CD4-positive, alpha-beta T cell (primary cell): Measurements from ENCODE around the gene TOR1B. TPM values are rescaled to one million over a fixed set of nuclear protein-coding genes. Genes with fewer than 3 reads are reported as not detected.

Experiments
- ATAC-seq: fragments of 200-7000 bp; cut with Tn5 transposase; one replicate; pipeline ENCODE4 v1.10.0; 2022; ENCODE audit warnings: mild to moderate bottlenecking; ENCODE audit not compliant: poor library complexity
- CTCF ChIA-PET: fragments of 350-600 bp; sonication (Branson Sonifier 250); formaldehyde crosslinking; loops from one replicate; lab custom pipeline; 2021; ENCODE audit warnings: antibody characterized with exemption, inconsistent platforms; lab: Charles Lee
- POLR2A ChIA-PET: fragments of 350-600 bp; sonication (Branson Sonifier 250); formaldehyde crosslinking; loops from one replicate; lab custom pipeline; 2021; ENCODE audit warnings: antibody characterized with exemption, inconsistent platforms; lab: Charles Lee
- DNase-seq, 14 experiments: peaks; one replicate each; pipeline ENCODE4 v3.0.0-alpha.2; 2013 to 2020; ENCODE audit warnings: mixed read lengths in 2 of 14
- H3K27ac ChIP-seq, 2 donors: one replicate each; pipeline versions ENCODE4 v1.5.1 to v1.7.0; 2013; ENCODE audit warnings: low read length in 2 of 2, low read depth in 1 of 2, mild to moderate bottlenecking in 1 of 2
- H3K27me3 ChIP-seq, 2 experiments: 1 replicate in 1 of 2; 2 replicates in 1 of 2; pipeline versions ENCODE4 v1.6.1 to v1.7.0; 2013; ENCODE audit warnings: low read length in 2 of 2, control low read depth in 1 of 2, mild to moderate bottlenecking in 1 of 2, moderate library complexity in 1 of 2; ENCODE audit not compliant: insufficient read depth in 2 of 2, control insufficient read depth in 1 of 2
- H3K36me3 ChIP-seq: one replicate; pipeline ENCODE4 v1.6.1; 2013; ENCODE audit warnings: low read length, control low read depth; ENCODE audit not compliant: insufficient read depth
- H3K4me1 ChIP-seq: one replicate; pipeline ENCODE4 v1.6.1; 2013; ENCODE audit warnings: low read length, control low read depth; ENCODE audit not compliant: insufficient read depth
- H3K4me3 ChIP-seq: one replicate; pipeline ENCODE4 v1.5.1; 2013; ENCODE audit warnings: mild to moderate bottlenecking, low read length, moderate library complexity
- H3K9me3 ChIP-seq, 2 experiments: 1 replicate in 1 of 2; 2 replicates in 1 of 2; pipeline versions ENCODE4 v1.6.1 to v1.7.0; 2013; ENCODE audit warnings: low read length in 2 of 2, mild to moderate bottlenecking in 2 of 2, control low read depth in 1 of 2, moderate library complexity in 1 of 2; ENCODE audit not compliant: control insufficient read depth in 1 of 2, insufficient read depth in 1 of 2
- H3K27ac Mint-ChIP-seq: one replicate; pipeline ENCODE4 v1.8.0; 2020; ENCODE audit warnings: mixed read lengths
- H3K27me3 Mint-ChIP-seq: one replicate; pipeline ENCODE4 v1.8.0; 2021; ENCODE audit warnings: mixed read lengths
- H3K36me3 Mint-ChIP-seq: one replicate; pipeline ENCODE4 v1.8.0; 2021; ENCODE audit warnings: low read depth, mixed read lengths
- H3K4me1 Mint-ChIP-seq: one replicate; pipeline ENCODE4 v1.8.0; 2021; ENCODE audit warnings: low read depth, mixed read lengths
- H3K4me3 Mint-ChIP-seq: one replicate; pipeline ENCODE4 v1.8.0; 2020; ENCODE audit warnings: mild to moderate bottlenecking, mixed read lengths
- H3K9me3 Mint-ChIP-seq: one replicate; pipeline ENCODE4 v1.8.0; 2020; ENCODE audit warnings: mixed read lengths
- intact Hi-C, 2 experiments: fragments of 100-400 bp; cut with DNase I in 1 of 2; cut with micrococcal nuclease in 1 of 2; formaldehyde crosslinking; loops; one replicate each; pipeline versions ENCODE4 v1.15.1 to v1.9.0; 2023 to 2025; cut with DNase I, micrococcal nuclease
- total RNA-seq, 174 experiments: library from RNA in 2 of 174; stranded (reverse) in 2 of 174; gene quantifications; one replicate each; pipeline ENCODE4 v1.2.3 and lab custom pipeline; 2021 to 2026
- TF ChIP-seq, protein P1 (sequence below): fragments of 200-600 bp; IDR thresholded peaks from one replicate; pipeline ENCODE4 v1.8.0; 2022; ENCODE audit warnings: antibody characterized with exemption, mild to moderate bottlenecking

Gene TOR1B
- total RNA-seq, 2 experiments from 2014 or later = 13.4 to 15.1 TPM

DNA sequence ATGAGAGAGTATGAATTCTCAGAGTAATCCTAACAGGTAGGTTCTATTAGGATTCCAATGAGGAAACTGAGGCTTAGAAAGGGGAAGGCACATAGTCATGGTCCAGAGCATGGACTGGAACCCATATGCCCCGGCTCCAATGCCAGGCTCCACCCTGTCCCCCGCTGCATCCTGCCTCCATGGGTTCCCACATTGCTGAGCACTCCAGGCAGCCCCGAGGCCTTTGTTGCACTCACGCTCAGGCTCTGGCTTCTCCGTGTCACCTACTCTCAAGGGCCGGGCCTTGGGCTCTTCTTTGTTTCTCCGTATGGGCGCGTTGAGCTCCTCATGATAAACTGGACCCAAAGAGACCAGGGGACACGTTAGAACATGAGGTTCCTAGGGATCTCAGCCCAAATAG, 26.0 kb downstream of the TOR1B start:
- peaks cover 71% of the 10 kb centered on the region for H3K36me3 ChIP-seq
- POLR2A ChIA-PET = no interaction called here
- no peak overlapping the region for H3K4me3 ChIP-seq
- H3K36me3 Mint-ChIP-seq = peaks cover 77% of the 10 kb centered on the region
- H3K4me1 ChIP-seq = peaks cover 13% of the 10 kb centered on the region
- H3K27me3 ChIP-seq = no peaks in the 10 kb centered on the region
- H3K9me3 ChIP-seq = no peaks in the 10 kb centered on the region
- H3K27ac ChIP-seq = no peak overlapping the region
- ATAC-seq (no peak), DNase-seq (no peak)
- intact Hi-C loops = no loop called here
- no peak overlapping the region for H3K4me3 Mint-ChIP-seq
- no peaks in the 10 kb centered on the region for H3K27me3 Mint-ChIP-seq
- CTCF ChIA-PET = no interaction called here
- H3K9me3 Mint-ChIP-seq = no peaks in the 10 kb centered on the region
- peaks cover 9% of the 10 kb centered on the region for H3K4me1 Mint-ChIP-seq
- H3K27ac Mint-ChIP-seq = peak overlapping the region; percentile 30
- TF ChIP-seq, protein P1, sequence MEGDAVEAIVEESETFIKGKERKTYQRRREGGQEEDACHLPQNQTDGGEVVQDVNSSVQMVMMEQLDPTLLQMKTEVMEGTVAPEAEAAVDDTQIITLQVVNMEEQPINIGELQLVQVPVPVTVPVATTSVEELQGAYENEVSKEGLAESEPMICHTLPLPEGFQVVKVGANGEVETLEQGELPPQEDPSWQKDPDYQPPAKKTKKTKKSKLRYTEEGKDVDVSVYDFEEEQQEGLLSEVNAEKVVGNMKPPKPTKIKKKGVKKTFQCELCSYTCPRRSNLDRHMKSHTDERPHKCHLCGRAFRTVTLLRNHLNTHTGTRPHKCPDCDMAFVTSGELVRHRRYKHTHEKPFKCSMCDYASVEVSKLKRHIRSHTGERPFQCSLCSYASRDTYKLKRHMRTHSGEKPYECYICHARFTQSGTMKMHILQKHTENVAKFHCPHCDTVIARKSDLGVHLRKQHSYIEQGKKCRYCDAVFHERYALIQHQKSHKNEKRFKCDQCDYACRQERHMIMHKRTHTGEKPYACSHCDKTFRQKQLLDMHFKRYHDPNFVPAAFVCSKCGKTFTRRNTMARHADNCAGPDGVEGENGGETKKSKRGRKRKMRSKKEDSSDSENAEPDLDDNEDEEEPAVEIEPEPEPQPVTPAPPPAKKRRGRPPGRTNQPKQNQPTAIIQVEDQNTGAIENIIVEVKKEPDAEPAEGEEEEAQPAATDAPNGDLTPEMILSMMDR = no peak

DNA sequence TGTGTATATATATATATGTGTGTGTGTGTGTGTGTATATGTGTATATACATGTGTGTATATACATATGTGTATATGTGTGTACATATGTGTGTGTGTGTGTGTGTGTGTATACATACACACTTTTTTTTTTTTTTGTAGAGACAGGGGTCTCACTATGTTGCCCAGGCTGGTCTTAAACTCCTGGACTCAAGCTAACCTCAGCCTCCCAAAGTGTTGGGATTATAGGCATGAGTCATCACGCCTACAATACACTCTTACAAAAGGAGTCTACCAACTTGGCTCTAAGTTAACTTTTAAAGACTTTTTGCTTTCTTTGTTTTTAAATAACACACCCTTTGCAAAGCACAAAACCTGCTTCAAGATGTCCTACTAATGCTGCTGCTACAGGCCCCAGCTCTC, 30.0 kb downstream of the TOR1B start:
- peaks cover 62% of the 10 kb centered on the region for H3K36me3 ChIP-seq
- ATAC-seq (no peak), DNase-seq (no peak)
- peaks cover 32% of the 10 kb centered on the region for H3K4me1 ChIP-seq
- peak overlapping the region; percentile 10 to 15 for H3K27ac ChIP-seq
- POLR2A ChIA-PET = interaction anchor here (6.9 kb wide), 1 partner anchor 56 kb away, joined by 134 read pairs; no protein-coding TSS in a partner anchor
- H3K4me1 Mint-ChIP-seq = peaks cover 45% of the 10 kb centered on the region
- no peak overlapping the region for H3K4me3 ChIP-seq
- H3K4me3 Mint-ChIP-seq = peak overlapping the region; percentile 100
- CTCF ChIA-PET = no interaction called here
- intact Hi-C loops = loop anchor here (5.0 to 10.0 kb wide), 2 partner anchors 34 to 112 kb away; no protein-coding TSS in a partner anchor
- no peaks in the 10 kb centered on the region for H3K9me3 Mint-ChIP-seq
- H3K36me3 Mint-ChIP-seq = peaks cover 94% of the 10 kb centered on the region
- TF ChIP-seq, protein P1 = no peak
- no peaks in the 10 kb centered on the region for H3K27me3 Mint-ChIP-seq
- no peaks in the 10 kb centered on the region for H3K27me3 ChIP-seq
- no peaks in the 10 kb centered on the region for H3K9me3 ChIP-seq
- H3K27ac Mint-ChIP-seq = peak overlapping the region; percentile 92

DNA sequence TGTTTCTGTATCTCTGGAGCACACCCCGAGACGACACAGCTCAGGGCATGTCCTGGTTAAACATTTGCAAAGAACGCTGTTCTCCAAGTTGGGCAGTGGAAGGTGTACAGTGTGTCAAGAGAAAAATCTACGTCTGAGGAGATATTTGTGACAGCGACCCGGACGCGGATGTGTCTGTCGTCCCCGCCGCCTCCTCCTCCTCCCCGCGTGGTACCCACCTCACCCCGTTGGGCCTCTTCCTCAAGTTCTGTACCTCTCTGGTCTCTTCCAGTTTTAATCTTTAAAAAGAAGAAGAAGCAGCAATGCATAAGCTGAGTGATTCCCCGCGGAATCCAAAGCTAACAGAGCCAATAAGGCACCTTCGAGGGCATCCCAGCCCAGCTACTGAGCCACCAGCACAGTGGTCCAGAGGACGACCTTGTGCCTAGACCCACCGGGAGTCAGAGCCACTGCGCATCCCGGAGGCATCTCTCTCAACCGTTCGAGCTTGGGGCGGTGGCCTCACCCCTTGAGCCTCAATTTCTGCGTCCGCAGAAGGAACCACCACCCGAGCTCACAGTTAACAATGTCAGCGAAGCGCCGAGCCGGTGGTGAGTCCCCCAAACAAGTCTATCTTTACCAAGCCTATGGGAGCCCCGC, 31.6 kb downstream of the TOR1B start:
- TF ChIP-seq, protein P1 = no peak
- peaks cover 85% of the 10 kb centered on the region for H3K36me3 Mint-ChIP-seq

More for the DNA sequence above, 31.6 kb downstream of the TOR1B start:
- H3K36me3 ChIP-seq = peaks cover 46% of the 10 kb centered on the region
- DNase-seq (peak; percentile 14 to 73 (median 48)), ATAC-seq (peak; percentile 41)
- no peaks in the 10 kb centered on the region for H3K27me3 Mint-ChIP-seq
- intact Hi-C loops = loop anchor here (1.0 to 10.0 kb wide), 10 partner anchors 10 to 208 kb away; partner anchors contain the start of genes FNBP1 (in 2 of the 2), TOR1B (in 2 of the 2) and TOR1A (in 1 of the 2)
- peaks cover 48% of the 10 kb centered on the region for H3K4me1 ChIP-seq
- POLR2A ChIA-PET = interaction anchor here (0.6 to 6.9 kb wide), 19 partner anchors 10 to 657 kb away, joined by 3 to 134 read pairs (median 4); partner anchors contain the start of genes FNBP1, GPR107, IER5L and TOR1A
- H3K9me3 ChIP-seq = no peaks in the 10 kb centered on the region
- H3K27me3 ChIP-seq = no peaks in the 10 kb centered on the region
- H3K27ac ChIP-seq = peak overlapping the region; percentile 92 to 94
- CTCF ChIA-PET = interaction anchor here (1.1 to 2.5 kb wide), 2 partner anchors 34 to 50 kb away, joined by 3 to 8 read pairs; no protein-coding TSS in a partner anchor
- H3K4me3 ChIP-seq = peak overlapping the region; percentile 95
- H3K9me3 Mint-ChIP-seq = no peaks in the 10 kb centered on the region
- peak overlapping the region; percentile 92 for H3K27ac Mint-ChIP-seq
- H3K4me1 Mint-ChIP-seq = peaks cover 60% of the 10 kb centered on the region
- H3K4me3 Mint-ChIP-seq = peak overlapping the region; percentile 100
